RWPE2 (cell line): Measurements from ENCODE around the gene CORO2B.

Experiments used
- ATAC-seq: fragments of 200-7000 bp; cut with Tn5 transposase; 3 replicates; pipeline ENCODE4 v1.9.1; 2021; ENCODE audit warnings: low read depth
- DNase-seq: peaks from one replicate; pipeline ENCODE4 v3.0.0-alpha.2; 2020; ENCODE audit warnings: low spot score
- H3K27ac ChIP-seq: fragments of 450-650 bp; 2 replicates; pipeline ENCODE4 v1.5.1; 2017; ENCODE audit warnings: mild to moderate bottlenecking; ENCODE audit not compliant: poor library complexity, severe bottlenecking
- H3K27me3 ChIP-seq: fragments of 250-450 bp; sonication (Bioruptor Pico); 2 replicates; pipeline ENCODE4 v1.5.1; 2021; ENCODE audit warnings: mild to moderate bottlenecking, moderate library complexity; ENCODE audit not compliant: insufficient read depth, poor library complexity, severe bottlenecking
- H3K36me3 ChIP-seq: fragments of 250-450 bp; sonication (Bioruptor Pico); 2 replicates; pipeline ENCODE4 v1.5.1; 2020; ENCODE audit warnings: low read depth, mild to moderate bottlenecking, moderate library complexity
- H3K4me1 ChIP-seq: fragments of 250-450 bp; sonication (Bioruptor Pico); 2 replicates; pipeline ENCODE4 v1.5.1; 2021; ENCODE audit warnings: mild to moderate bottlenecking, moderate library complexity; ENCODE audit not compliant: insufficient read depth, poor library complexity, severe bottlenecking
- H3K4me3 ChIP-seq: fragments of 250-450 bp; sonication (Bioruptor Pico); 2 replicates; pipeline ENCODE4 v1.5.1; 2021; ENCODE audit warnings: mild to moderate bottlenecking, moderate library complexity; ENCODE audit not compliant: severe bottlenecking
- H3K9me3 ChIP-seq: fragments of 250-450 bp; sonication (Bioruptor Pico); 2 replicates; pipeline ENCODE4 v1.5.1; 2021; ENCODE audit warnings: mild to moderate bottlenecking, moderate library complexity; ENCODE audit not compliant: severe bottlenecking
- TF ChIP-seq, protein P1 (sequence below): fragments of 450-650 bp; IDR thresholded peaks from one replicate; pipeline ENCODE4 v1.5.1; 2017; ENCODE audit warnings: mild to moderate bottlenecking, moderate library complexity; ENCODE audit not compliant: poor library complexity, severe bottlenecking

CORO2B gene

DNA sequence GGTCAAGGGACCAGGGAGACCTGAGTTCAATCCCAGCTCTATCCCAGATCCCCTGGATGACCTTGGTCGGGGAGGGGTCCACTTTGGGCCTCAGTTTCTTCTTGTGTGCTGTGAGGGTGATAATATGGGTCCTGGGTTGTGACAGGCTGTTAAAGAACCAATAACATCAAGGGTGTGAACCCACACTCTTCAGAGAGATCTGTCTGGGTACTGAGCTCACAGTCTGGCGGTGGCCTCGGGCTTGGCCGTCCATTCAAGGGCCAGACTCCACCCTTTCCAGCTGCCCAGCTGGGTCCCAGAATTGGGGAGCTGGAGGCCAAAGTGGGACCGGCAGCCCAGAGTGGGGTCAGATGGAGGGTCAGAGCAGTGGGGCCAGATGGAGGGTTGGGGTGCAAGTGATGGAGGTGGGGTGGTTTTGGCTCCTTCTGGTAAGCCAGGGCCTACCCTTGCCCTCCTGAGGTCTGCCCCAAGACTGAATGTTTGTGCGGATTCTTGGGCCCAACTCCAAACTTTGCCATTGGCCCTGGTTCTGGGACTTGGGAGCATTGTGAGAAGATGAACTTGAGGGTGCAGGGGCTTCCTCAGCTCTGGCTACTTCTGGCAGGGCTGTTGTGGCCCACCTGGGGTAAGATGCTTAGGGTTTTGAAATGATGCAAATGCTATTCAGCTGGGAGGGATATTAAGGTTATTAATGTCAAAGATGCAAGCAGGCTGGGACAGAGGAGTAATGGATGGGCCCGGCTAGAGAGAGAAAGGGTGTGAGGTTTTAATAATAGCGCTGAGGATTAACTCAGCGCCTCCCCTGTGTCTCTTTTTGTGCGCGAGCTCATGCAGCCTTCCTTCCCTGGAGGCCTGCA is 1.5 kb downstream of the CORO2B start:
- Histone ChIP-seq H3K4me3 (no peak overlapping the region), H3K4me1 (peaks cover 5% of the 10 kb centered on the region), H3K36me3 (no peaks in the 10 kb centered on the region), H3K9me3 (no peaks in the 10 kb centered on the region), H3K27ac (no peak overlapping the region), H3K27me3 (no peaks in the 10 kb centered on the region)
- TF ChIP-seq, protein P1, sequence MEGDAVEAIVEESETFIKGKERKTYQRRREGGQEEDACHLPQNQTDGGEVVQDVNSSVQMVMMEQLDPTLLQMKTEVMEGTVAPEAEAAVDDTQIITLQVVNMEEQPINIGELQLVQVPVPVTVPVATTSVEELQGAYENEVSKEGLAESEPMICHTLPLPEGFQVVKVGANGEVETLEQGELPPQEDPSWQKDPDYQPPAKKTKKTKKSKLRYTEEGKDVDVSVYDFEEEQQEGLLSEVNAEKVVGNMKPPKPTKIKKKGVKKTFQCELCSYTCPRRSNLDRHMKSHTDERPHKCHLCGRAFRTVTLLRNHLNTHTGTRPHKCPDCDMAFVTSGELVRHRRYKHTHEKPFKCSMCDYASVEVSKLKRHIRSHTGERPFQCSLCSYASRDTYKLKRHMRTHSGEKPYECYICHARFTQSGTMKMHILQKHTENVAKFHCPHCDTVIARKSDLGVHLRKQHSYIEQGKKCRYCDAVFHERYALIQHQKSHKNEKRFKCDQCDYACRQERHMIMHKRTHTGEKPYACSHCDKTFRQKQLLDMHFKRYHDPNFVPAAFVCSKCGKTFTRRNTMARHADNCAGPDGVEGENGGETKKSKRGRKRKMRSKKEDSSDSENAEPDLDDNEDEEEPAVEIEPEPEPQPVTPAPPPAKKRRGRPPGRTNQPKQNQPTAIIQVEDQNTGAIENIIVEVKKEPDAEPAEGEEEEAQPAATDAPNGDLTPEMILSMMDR = no peak
- no peak for ATAC-seq
- DNase-seq = no peak

GRCh38 chr15:68580883-68581155 is 2.0 kb downstream of the CORO2B start:
- no peaks in the 10 kb centered on the region for H3K9me3 ChIP-seq
- TF ChIP-seq, protein P1 = no peak
- ATAC-seq = no peak
- H3K27me3 ChIP-seq = no peaks in the 10 kb centered on the region
- H3K36me3 ChIP-seq = no peaks in the 10 kb centered on the region
- H3K4me3 ChIP-seq = no peak overlapping the region
- DNase-seq = no peak
- peaks cover 11% of the 10 kb centered on the region for H3K4me1 ChIP-seq
- H3K27ac ChIP-seq = no peak overlapping the region

GRCh38 chr15:68581725-68582124 is 2.9 kb downstream of the CORO2B start:
- no peaks in the 10 kb centered on the region for H3K9me3 ChIP-seq
- DNase-seq (no peak), ATAC-seq (no peak)
- no peaks in the 10 kb centered on the region for H3K36me3 ChIP-seq
- H3K27me3 ChIP-seq = no peaks in the 10 kb centered on the region
- peaks cover 20% of the 10 kb centered on the region for H3K4me1 ChIP-seq
- no peak overlapping the region for H3K4me3 ChIP-seq
- TF ChIP-seq, protein P1 = no peak
- H3K27ac ChIP-seq = no peak overlapping the region

- DNase-seq (no peak), ATAC-seq (no peak)
- no peaks in the 10 kb centered on the region for H3K27me3 ChIP-seq
- TF ChIP-seq, protein P1 = no peak
- H3K27ac ChIP-seq = no peak overlapping the region
- peaks cover 21% of the 10 kb centered on the region for H3K4me1 ChIP-seq
- no peak overlapping the region for H3K4me3 ChIP-seq
- H3K9me3 ChIP-seq = no peaks in the 10 kb centered on the region
- no peaks in the 10 kb centered on the region for H3K36me3 ChIP-seq
Measured at GRCh38 chr15:68582236-68582635, 3.4 kb downstream of the CORO2B start.

GRCh38 chr15:68582864-68583263 is 4.1 kb downstream of the CORO2B start:
- H3K9me3 ChIP-seq = no peaks in the 10 kb centered on the region
- DNase-seq = no peak
- TF ChIP-seq, protein P1 = no peak
- H3K4me1 ChIP-seq = peaks cover 21% of the 10 kb centered on the region
- no peaks in the 10 kb centered on the region for H3K36me3 ChIP-seq
- no peak overlapping the region for H3K4me3 ChIP-seq
- no peaks in the 10 kb centered on the region for H3K27me3 ChIP-seq
- ATAC-seq = no peak
- H3K27ac ChIP-seq = no peak overlapping the region
